Thoracic aorta (tissue), 2 donors: ENCODE results near the gene HOXA5. TPM values are rescaled to one million over a fixed set of nuclear protein-coding genes. Genes with fewer than 3 reads are reported as not detected.

Source experiments
- ATAC-seq: fragments of 150-250 bp; one replicate; pipeline ENCODE4 v1.8.0; 2017; ENCODE audit warnings: low read depth; ENCODE audit not compliant: insufficient number of reproducible peaks, low FRiP score
- DNase-seq: peaks from one replicate; pipeline ENCODE4 v3.0.0-alpha.2; 2020; ENCODE audit warnings: low spot score
- H3K27ac ChIP-seq, 2 donors: fragments of 200-600 bp; sonication (generic); 1 replicate in 1 of 2; 2 replicates in 1 of 2; pipeline ENCODE4 v1.5.1; 2016; ENCODE audit warnings: mild to moderate bottlenecking in 2 of 2, moderate library complexity in 2 of 2
- H3K27me3 ChIP-seq: fragments of 200-600 bp; sonication (generic); replicated peaks from 2 replicates; pipeline ENCODE4 v1.6.0; 2016; ENCODE audit warnings: mild to moderate bottlenecking; ENCODE audit not compliant: insufficient read depth
- H3K36me3 ChIP-seq: fragments of 200-600 bp; sonication (generic); one replicate; pipeline ENCODE4 v1.5.1; 2016
- H3K4me1 ChIP-seq, 2 donors: fragments of 200-600 bp; sonication (generic); 1 replicate in 1 of 2; 2 replicates in 1 of 2; pipeline versions ENCODE4 v1.5.1 to v1.6.0; 2016; ENCODE audit warnings: low read depth in 2 of 2, mild to moderate bottlenecking in 1 of 2; ENCODE audit not compliant: control insufficient read depth in 1 of 2
- H3K4me3 ChIP-seq: fragments of 200-600 bp; sonication (generic); 2 replicates; pipeline ENCODE4 v1.5.1; 2016; ENCODE audit warnings: mild to moderate bottlenecking
- H3K9me3 ChIP-seq: fragments of 200-600 bp; sonication (generic); 2 replicates; pipeline ENCODE4 v1.5.1; 2016
- total RNA-seq, 2 donors: library from RNA; depleted of rRNA; stranded (reverse); fragments of >200 nt; gene quantifications; one replicate each; pipeline versions ENCODE4 v1.1.0 to v1.2.3, GENCODE V29; 2016
- TF ChIP-seq, protein P1 (sequence below): fragments of 200-600 bp; sonication (generic); IDR thresholded peaks from one replicate; pipeline ENCODE4 v1.5.1; 2019; ENCODE audit warnings: antibody characterized with exemption

Gene HOXA5
- total RNA-seq, 2 donors from 2014 or later: 0.35 to 1.2 TPM

DNA sequence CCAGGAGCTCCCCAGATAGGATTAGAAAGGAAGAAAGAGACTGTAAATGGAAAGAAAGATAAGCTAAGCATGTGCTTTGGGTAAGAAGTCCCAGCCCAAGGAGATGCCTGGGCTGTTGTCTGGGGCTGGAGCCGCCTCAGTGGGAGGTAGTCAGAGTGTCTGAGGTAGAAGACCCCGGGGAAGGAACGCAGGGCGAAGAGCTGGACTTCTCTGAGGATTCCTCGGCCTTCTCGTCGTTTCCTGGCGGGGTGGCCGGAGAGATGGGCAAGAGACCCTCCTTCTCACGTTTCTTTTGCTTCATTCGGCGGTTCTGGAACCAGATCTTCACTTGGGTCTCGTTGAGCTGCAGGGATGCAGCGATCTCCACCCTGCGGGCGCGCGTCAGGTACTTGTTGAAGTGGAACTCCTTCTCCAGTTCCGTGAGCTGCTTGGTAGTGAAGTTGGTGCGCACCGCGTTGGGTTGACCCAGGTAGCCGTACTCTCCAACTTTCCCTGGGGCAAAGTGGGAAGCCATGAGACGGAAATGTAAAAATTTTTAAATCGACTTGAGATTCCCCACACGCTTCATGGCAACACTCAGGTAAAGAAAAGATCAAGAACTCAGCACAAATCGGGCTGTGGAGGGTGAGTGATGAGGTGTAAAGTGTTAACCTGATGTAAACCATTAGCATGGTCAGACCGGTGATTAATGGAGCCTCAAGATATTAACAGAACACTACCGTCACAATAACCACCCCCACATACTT is 49.0 kb downstream of the HOXA5 start:
- H3K27ac ChIP-seq: no peak overlapping the region
- TF ChIP-seq, protein P1, sequence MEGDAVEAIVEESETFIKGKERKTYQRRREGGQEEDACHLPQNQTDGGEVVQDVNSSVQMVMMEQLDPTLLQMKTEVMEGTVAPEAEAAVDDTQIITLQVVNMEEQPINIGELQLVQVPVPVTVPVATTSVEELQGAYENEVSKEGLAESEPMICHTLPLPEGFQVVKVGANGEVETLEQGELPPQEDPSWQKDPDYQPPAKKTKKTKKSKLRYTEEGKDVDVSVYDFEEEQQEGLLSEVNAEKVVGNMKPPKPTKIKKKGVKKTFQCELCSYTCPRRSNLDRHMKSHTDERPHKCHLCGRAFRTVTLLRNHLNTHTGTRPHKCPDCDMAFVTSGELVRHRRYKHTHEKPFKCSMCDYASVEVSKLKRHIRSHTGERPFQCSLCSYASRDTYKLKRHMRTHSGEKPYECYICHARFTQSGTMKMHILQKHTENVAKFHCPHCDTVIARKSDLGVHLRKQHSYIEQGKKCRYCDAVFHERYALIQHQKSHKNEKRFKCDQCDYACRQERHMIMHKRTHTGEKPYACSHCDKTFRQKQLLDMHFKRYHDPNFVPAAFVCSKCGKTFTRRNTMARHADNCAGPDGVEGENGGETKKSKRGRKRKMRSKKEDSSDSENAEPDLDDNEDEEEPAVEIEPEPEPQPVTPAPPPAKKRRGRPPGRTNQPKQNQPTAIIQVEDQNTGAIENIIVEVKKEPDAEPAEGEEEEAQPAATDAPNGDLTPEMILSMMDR: no peak
- H3K9me3 ChIP-seq: no peaks in the 10 kb centered on the region
- H3K27me3 ChIP-seq: no peaks in the 10 kb centered on the region
- H3K4me1 ChIP-seq: peaks cover 3 to 23% of the 10 kb centered on the region in 2 donors
- DNase-seq: no peak
- H3K36me3 ChIP-seq: no peaks in the 10 kb centered on the region
- no peak overlapping the region for H3K4me3 ChIP-seq
- no peak for ATAC-seq

DNA sequence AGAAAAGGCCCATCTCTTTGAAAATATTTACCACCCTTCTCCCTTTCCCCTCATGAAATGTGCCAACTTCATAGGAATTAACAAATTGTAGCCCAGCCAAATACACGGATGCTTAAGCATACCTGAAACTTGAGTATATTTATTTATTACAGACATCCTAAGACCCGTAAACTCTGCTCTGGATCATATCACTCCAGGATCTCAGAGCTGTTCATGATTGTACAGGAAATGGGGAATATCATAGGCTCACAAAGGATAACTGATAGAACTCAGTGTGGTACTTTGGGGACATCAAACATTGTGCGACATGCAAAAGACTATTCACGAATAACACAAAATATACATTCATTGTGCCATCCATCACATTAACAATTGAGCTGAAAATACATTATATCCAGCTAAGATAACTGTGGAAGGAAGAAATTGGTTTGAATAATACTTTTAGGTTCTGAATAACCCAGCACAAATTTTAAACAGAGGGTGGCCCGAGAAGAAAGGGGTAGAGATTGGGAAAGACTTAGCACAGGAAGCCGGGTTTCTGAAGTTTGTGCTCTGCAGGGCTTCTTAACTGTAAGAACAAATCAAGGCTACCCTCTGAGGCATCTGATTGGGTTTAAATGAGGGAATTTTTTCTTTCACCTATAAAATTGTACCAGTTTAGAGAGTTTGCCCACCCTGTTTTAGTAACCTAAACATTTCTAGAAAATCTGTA is 50.1 kb downstream of the HOXA5 start:
- H3K27ac ChIP-seq: no peak overlapping the region
- ATAC-seq (no peak), DNase-seq (no peak)
- no peaks in the 10 kb centered on the region for H3K9me3 ChIP-seq
- peaks cover under 1 to 16% of the 10 kb centered on the region in 2 donors for H3K4me1 ChIP-seq
- H3K36me3 ChIP-seq: no peaks in the 10 kb centered on the region
- no peak overlapping the region for H3K4me3 ChIP-seq
- TF ChIP-seq, protein P1: no peak
- peaks cover 8% of the 10 kb centered on the region for H3K27me3 ChIP-seq

DNA sequence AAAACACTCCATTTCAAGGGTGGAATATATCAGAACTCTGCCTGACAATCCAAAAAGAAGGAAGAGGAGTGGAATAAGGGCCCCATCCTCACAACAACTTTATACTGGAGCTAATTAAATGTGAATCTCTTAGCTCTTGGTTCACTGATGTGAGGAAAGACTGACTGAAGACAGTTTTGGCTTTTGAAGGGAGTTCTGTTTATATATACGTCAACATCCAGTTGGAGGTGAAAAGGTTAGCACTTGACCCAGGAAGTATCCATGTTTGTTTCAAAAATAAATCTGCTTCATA is 50.7 kb downstream of the HOXA5 start:
- ATAC-seq (no peak), DNase-seq (no peak)
- Histone ChIP-seq H3K4me1 (peaks cover 5 to 13% of the 10 kb centered on the region in 2 donors), H3K9me3 (no peaks in the 10 kb centered on the region), H3K27me3 (peaks cover 9% of the 10 kb centered on the region), H3K4me3 (no peak overlapping the region), H3K36me3 (no peaks in the 10 kb centered on the region), H3K27ac (no peak overlapping the region)
- TF ChIP-seq, protein P1: no peak

DNA sequence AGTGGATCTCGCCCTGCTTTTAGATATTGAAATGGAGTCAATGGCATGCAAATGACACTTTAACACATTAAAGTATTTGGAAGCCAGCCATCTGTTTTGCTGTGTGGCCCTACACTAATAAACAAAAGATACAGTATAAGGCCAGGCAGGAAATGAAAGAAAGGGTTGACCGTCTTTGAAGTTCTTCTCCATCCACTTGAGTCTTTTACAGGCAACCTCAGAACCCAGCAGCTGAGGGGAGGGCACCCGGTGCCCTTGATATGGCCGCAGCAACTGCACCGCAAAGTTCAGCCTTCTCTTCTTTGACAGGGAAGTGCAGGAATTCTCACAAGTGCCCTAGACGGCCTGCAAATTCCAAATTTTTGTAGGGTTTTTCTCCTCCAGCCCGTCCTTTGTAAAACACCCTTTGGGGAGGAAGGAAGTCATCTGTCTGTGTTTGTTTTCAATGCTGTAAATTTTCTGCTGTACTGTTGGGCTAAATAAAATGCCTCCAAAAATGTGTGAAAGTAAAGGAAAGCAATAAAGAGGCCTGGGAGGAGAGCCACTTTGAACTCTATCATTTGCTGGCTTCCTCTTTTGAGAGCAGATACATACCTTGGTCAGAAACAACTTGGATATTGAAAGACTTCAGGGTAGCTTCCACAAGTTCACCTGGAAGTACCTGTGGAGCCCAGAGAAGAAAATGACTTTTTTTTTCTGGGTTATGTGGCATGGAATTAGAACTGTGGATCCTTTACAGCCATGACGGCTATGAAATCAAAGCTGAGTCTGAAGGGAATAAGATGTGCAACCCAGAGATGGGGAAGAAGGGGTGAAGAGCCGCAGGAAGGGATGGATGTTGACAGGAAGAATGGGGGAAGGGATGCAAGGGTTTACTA is 51.3 kb downstream of the HOXA5 start:
- Histone ChIP-seq H3K27me3 (peaks cover 15% of the 10 kb centered on the region), H3K27ac (no peak overlapping the region), H3K36me3 (no peaks in the 10 kb centered on the region), H3K4me1 (peaks cover 5 to 8% of the 10 kb centered on the region in 2 donors), H3K9me3 (no peaks in the 10 kb centered on the region), H3K4me3 (no peak overlapping the region)
- TF ChIP-seq, protein P1: no peak
- no peak for DNase-seq
- ATAC-seq: no peak

DNA sequence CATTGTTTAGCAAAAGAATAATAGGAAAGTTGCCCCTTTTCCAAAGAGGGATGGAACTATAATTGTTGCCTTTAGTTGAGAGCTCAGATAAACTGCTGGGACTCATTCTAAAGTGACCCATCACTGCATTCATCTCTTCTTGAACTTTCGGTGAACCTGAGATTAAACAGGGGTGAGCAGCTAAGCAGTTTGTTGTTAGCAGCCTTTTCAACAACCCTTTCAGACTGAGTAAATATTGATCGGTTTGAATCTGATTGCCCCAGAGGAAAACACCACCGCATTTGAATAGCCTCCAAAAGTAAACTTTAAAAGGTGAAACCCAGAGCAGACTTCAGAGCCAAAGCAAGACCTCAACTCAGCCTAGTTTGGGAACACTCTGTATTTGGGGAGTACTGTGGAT is 52.4 kb downstream of the HOXA5 start:
- peaks cover 5 to 6% of the 10 kb centered on the region in 2 donors for H3K4me1 ChIP-seq
- no peak for DNase-seq
- H3K27me3 ChIP-seq: peaks cover 15% of the 10 kb centered on the region
- H3K27ac ChIP-seq: no peak overlapping the region
- no peak for ATAC-seq
- no peaks in the 10 kb centered on the region for H3K36me3 ChIP-seq
- H3K4me3 ChIP-seq: no peak overlapping the region
- TF ChIP-seq, protein P1: no peak
- no peaks in the 10 kb centered on the region for H3K9me3 ChIP-seq
